Mammary epithelial cell (primary cell): Measurements from ENCODE around the gene OMP.

Experiments used
- CTCF ChIP-seq, 2 donors: IDR thresholded peaks in 1 of 2; conservative IDR thresholded peaks in 1 of 2; 2 replicates each; pipeline ENCODE4 v1.5.1; 2011 to 2012; ENCODE audit warnings: inconsistent platforms in 2 of 2, low read length in 2 of 2, mild to moderate bottlenecking in 2 of 2, control low read depth in 1 of 2, low read depth in 1 of 2; ENCODE audit not compliant: insufficient read depth in 1 of 2; ENCODE audit errors: extremely low read depth in 1 of 2
- EZH2 ChIP-seq: IDR thresholded peaks from 2 replicates; pipeline ENCODE4 v1.6.1; 2012; ENCODE audit warnings: low read length, inconsistent platforms, borderline replicate concordance

GRCh38 chr11:77124041-77124440 lies 21.4 kb downstream of the OMP start:
- TF ChIP-seq CTCF (conservative IDR thresholded peaks at IDR 0.05 in 1 of 2, IDR thresholded peaks at IDR 0.05 in 1 of 2; ENCODE audit: extremely low read depth in 1 of 2, insufficient read depth in 1 of 2, low read depth in 1 of 2, low read length in 2 of 2), result no peak
- no peak for TF ChIP-seq EZH2
